Skeletal muscle satellite cell (primary cell): ENCODE measurements around the gene OR4N2.
"Not testable (repeated sequence)": the region's sequence is repeated elsewhere in the genome, so short reads cannot be mapped to it uniquely, and the experiment has no call there.

Source experiments
- H3K27me3 ChIP-seq: 2 replicates; pipeline ENCODE4 v1.7.0; 2013; ENCODE audit warnings: low read length; ENCODE audit not compliant: control insufficient read depth, insufficient read depth
- H3K36me3 ChIP-seq: 2 replicates; pipeline ENCODE4 v1.7.0; 2013; ENCODE audit warnings: mild to moderate bottlenecking, control low read depth, low read length; ENCODE audit not compliant: insufficient read depth
- H3K4me1 ChIP-seq: 2 replicates; pipeline ENCODE4 v1.7.0; 2013; ENCODE audit warnings: low read length; ENCODE audit not compliant: control insufficient read depth, insufficient read depth
- H3K4me2 ChIP-seq: 2 replicates; pipeline ENCODE4 v1.7.0; 2013; ENCODE audit warnings: mild to moderate bottlenecking, low read length
- H3K4me3 ChIP-seq: 2 replicates; pipeline ENCODE4 v1.7.0; 2013; ENCODE audit warnings: low read length
- H3K9ac ChIP-seq: 2 replicates; pipeline ENCODE4 v1.7.0; 2013; ENCODE audit warnings: mild to moderate bottlenecking, low read depth, low read length, moderate library complexity
- H3K9me3 ChIP-seq: replicated peaks from 2 replicates; pipeline ENCODE4 v1.7.0; 2013; ENCODE audit warnings: mild to moderate bottlenecking, control low read depth, low read length

OR4N2 gene

DNA sequence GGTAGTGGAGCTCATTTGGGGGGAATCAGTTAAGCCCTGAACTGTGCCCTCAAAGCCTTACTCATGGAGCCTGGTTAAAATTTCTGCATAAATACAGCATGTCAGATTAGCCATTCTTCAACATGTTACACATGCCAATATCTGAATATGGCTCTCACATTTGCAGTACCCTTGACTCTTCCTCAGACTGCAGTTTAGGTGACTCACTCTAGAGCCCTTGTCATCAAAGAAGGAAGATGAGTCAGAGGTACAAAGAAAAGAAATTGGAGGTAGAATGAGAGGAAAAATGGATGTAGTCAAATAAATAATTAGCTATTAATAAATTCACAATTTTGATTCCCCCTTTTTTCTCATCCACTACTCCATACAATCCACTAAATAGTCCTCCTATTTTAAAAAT, 47.8 kb downstream of the OR4N2 start:
- Histone ChIP-seq H3K9me3 (peaks cover 3% of the 10 kb centered on the region), H3K27me3 (no peaks in the 10 kb centered on the region), H3K36me3 (no peaks in the 10 kb centered on the region), H3K9ac (no peak overlapping the region), H3K4me1 (no peaks in the 10 kb centered on the region), H3K4me3 (no peak overlapping the region), H3K4me2 (no peak overlapping the region)

DNA sequence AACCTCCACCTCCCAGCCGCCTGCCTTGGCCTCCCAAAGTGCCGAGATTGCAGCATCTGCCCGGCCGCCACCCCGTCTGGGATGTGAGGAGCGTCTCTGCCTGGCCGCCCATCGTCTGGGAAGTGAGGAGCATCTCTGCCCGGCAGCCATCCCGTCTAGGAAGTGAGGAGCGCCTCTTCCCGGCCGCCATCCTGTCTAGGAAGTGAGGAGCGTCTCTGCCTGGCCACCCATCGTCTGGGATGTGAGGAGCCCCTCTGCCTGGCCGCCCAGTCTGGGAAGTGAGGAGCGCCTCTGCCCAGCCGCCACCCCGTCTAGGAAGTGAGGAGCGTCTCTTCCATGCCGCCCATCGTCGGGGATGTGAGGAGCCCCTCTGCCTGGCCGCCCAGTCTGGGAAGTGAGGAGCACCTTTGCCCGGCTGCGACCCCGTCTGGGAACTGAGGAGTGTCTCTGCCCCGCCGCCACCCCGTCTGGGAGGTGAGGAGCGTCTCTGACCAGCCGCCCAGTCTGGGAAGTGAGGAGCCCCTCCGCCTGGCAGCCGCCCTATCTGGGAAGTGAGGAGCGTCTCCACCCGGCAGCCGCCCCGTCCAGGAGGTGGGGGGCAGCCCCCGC, 62.6 kb downstream of the OR4N2 start:
- not testable (repeated sequence) for H3K4me1 ChIP-seq, H3K36me3 ChIP-seq, H3K4me3 ChIP-seq, H3K9ac ChIP-seq, H3K9me3 ChIP-seq, H3K4me2 ChIP-seq, H3K27me3 ChIP-seq

DNA sequence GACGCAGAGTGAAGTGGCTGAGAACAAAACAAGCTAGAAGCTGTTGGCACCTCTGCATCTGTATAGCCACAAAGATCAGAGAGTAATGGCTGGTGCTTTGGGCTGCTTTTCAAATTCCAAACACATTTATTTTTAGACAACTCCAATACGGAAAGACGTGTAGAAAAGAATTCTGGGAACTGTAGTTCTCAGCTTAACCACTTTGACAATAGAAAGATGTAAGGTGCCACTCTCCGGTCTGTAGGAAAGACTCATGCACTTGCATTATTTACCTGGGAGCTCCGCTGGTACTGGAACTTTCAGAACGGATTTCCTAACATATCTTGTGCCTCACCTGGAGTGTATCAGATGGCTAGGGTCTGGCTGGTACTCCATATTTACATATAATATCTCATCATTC, 69.6 kb downstream of the OR4N2 start:
- Histone ChIP-seq H3K4me1 (no peaks in the 10 kb centered on the region), H3K9me3 (no peaks in the 10 kb centered on the region), H3K4me3 (no peak overlapping the region), H3K9ac (no peak overlapping the region), H3K4me2 (no peak overlapping the region), H3K27me3 (no peaks in the 10 kb centered on the region), H3K36me3 (no peaks in the 10 kb centered on the region)

DNA sequence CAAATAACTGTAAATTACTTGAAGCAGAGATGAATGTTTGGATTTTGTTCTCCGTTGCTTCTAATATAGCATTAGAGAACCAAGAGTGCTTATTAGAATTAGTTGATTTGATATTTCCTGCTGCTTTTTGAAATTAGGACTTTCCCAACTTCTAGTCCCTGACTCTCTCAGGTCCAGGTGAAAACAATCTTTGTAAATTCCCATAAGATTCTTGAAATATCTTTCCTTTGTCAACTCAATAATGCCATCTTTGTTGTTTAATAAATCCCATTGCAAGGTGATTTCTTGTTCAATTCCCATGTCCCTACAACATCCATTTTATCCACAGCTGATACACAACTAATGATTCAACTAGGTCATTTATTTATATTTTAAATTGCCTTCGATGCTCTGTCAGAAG, 71.3 kb downstream of the OR4N2 start, which contains the start of gene OR4K2:
OR4K2 (plus strand) TSS at position 301 of the 400 bp plus-strand sequence. CDS start 1,126 bp downstream, outside the sequence.
- no peaks in the 10 kb centered on the region for H3K9me3 ChIP-seq
- no peaks in the 10 kb centered on the region for H3K4me1 ChIP-seq
- H3K4me3 ChIP-seq, result no peak within 1 kb of the TSS
- H3K27me3 ChIP-seq, result no peaks in the 10 kb centered on the region
- no peaks in the 10 kb centered on the region for H3K36me3 ChIP-seq
- H3K4me2 ChIP-seq, result no peak within 1 kb of the TSS
- H3K9ac ChIP-seq, result no peak within 1 kb of the TSS

DNA sequence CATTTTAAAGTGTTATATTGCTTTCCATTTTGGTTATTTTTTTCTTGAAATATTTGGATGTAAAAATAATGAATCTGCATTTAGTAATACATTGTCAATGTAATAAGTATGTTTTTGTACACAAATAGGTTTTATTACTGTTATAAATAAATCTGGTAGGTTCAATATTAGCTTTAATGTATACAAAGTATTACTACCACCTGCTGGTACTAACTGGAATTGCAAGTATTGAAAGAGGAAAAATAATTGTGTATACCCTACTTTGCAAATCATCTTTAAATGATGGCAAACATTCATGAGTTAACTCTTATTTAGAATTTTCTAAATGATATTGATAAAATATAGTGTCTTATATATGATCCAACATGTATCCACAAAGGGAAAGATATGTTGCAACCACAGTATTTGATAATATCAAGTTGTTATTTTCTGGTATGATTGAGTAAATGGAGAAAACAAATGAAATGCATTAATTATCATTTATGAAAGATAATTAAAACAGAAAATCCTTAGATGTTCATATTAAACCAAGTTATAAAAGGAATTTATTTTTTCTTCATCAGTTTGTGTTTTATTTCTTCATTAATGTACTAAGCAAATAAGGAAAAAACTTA, 74.6 kb downstream of the OR4N2 start:
- Histone ChIP-seq H3K36me3 (no peaks in the 10 kb centered on the region), H3K4me1 (no peaks in the 10 kb centered on the region), H3K27me3 (no peaks in the 10 kb centered on the region), H3K9ac (no peak overlapping the region), H3K9me3 (peaks cover 2% of the 10 kb centered on the region), H3K4me3 (no peak overlapping the region), H3K4me2 (no peak overlapping the region)
